Endothelial cell of umbilical vein (primary cell): ENCODE measurements around the gene HAUS7. TPM values are rescaled to one million over a fixed set of nuclear protein-coding genes. Genes with fewer than 3 reads are reported as not detected.

Experiments used
- BruUV-seq: library from RNA; stranded (reverse); fragments of 400-500 nt; replicated peaks from 2 replicates; lab custom pipeline; 2021; lab: Mats Ljungman, UMichigan
- CTCF ChIA-PET: fragments of 300-600, 350-600 bp; sonication (Branson Sonifier 250); formaldehyde crosslinking; loops from one replicate; lab custom pipeline; 2021; ENCODE audit warnings: antibody characterized with exemption, inconsistent platforms; lab: Charles Lee
- POLR2A ChIA-PET: fragments of 300-600, 350-600 bp; sonication (Branson Sonifier 250); formaldehyde crosslinking; loops from one replicate; lab custom pipeline; 2021; ENCODE audit warnings: antibody characterized with exemption, inconsistent platforms; lab: Charles Lee
- DNase-seq: peaks from one replicate; pipeline ENCODE4 v3.0.0-alpha.2; 2011; ENCODE audit warnings: low read depth, low spot score
- FAIRE-seq: peaks from 2 replicates; lab custom pipeline; 2011; peaks lifted over from hg19 to GRCh38; lab: Jason Lieb, UNC
- H2AFZ ChIP-seq: 2 replicates; pipeline ENCODE4 v1.6.0; 2012; ENCODE audit warnings: low read depth, low read length, control low read depth, inconsistent platforms
- H3K27ac ChIP-seq: 2 replicates; pipeline ENCODE4 v1.5.1; 2011; ENCODE audit warnings: low read depth, mild to moderate bottlenecking, control low read depth, low read length, moderate library complexity; ENCODE audit not compliant: insufficient read depth
- H3K27me3 ChIP-seq, 2 experiments: 2 replicates each; pipeline versions ENCODE4 v1.6.0 to v1.6.1; 2011; ENCODE audit warnings: low read length in 2 of 2, mixed read lengths in 1 of 2; ENCODE audit not compliant: control insufficient read depth in 2 of 2, insufficient read depth in 2 of 2
- H3K36me3 ChIP-seq, 2 experiments: 2 replicates in 1 of 2; 3 replicates in 1 of 2; pipeline ENCODE4 v1.5.1; 2011; ENCODE audit warnings: low read length in 2 of 2, mild to moderate bottlenecking in 1 of 2, moderate library complexity in 1 of 2; ENCODE audit not compliant: control insufficient read depth in 2 of 2, insufficient read depth in 2 of 2; ENCODE audit errors: extremely low read depth in 1 of 2
- H3K4me1 ChIP-seq: 3 replicates; pipeline ENCODE4 v1.5.1; 2011; ENCODE audit warnings: mild to moderate bottlenecking, low read length; ENCODE audit not compliant: control insufficient read depth, insufficient read depth; ENCODE audit errors: extremely low read depth
- H3K4me2 ChIP-seq: 2 replicates; pipeline ENCODE4 v1.6.1; 2011; ENCODE audit warnings: low read length, control low read depth, mixed read lengths; ENCODE audit not compliant: insufficient read depth
- H3K4me3 ChIP-seq, 3 experiments: fragments of 200-600 bp in 1 of 3; sonication (generic), shearing (Covaris generic) in 1 of 3; replicated peaks in 1 of 3; 2 replicates each; pipeline ENCODE4 v1.5.1; 2011 to 2016; ENCODE audit warnings: control low read depth in 3 of 3, low read length in 3 of 3, mild to moderate bottlenecking in 2 of 3, inconsistent platforms in 1 of 3, low read depth in 1 of 3, moderate library complexity in 1 of 3; ENCODE audit not compliant: insufficient read depth in 1 of 3
- H3K79me2 ChIP-seq: 2 replicates; pipeline ENCODE4 v1.6.0; 2012; ENCODE audit warnings: low read length, inconsistent platforms; ENCODE audit not compliant: control insufficient read depth, insufficient read depth
- H3K9ac ChIP-seq: replicated peaks from 2 replicates; pipeline ENCODE3; 2011; ENCODE audit warnings: low read length, control low read depth; ENCODE audit not compliant: insufficient read depth; ENCODE audit errors: extremely low read depth
- H3K9me1 ChIP-seq: replicated peaks from 3 replicates; pipeline ENCODE4 v1.6.0; 2011; ENCODE audit warnings: mild to moderate bottlenecking, low read length; ENCODE audit not compliant: control insufficient read depth, insufficient read depth; ENCODE audit errors: extremely low read depth
- H3K9me3 ChIP-seq: replicated peaks from 2 replicates; pipeline ENCODE4 v1.5.1; 2012; ENCODE audit warnings: low read length, inconsistent platforms; ENCODE audit not compliant: control insufficient read depth, insufficient read depth
- H4K20me1 ChIP-seq: replicated peaks from 2 replicates; pipeline ENCODE3; 2011; ENCODE audit warnings: mild to moderate bottlenecking, low read length; ENCODE audit not compliant: control insufficient read depth, insufficient read depth; ENCODE audit errors: extremely low read depth
- CTCF ChIP-seq, 2 donors: IDR thresholded peaks; 1 replicate in 1 of 2; 2 replicates in 1 of 2; pipeline ENCODE4 v1.5.1; 2011; ENCODE audit warnings: low read length in 2 of 2, mild to moderate bottlenecking in 2 of 2, moderate library complexity in 2 of 2, control low read depth in 1 of 2, inconsistent platforms in 1 of 2, low read depth in 1 of 2; ENCODE audit not compliant: insufficient read depth in 1 of 2; ENCODE audit errors: extremely low read depth in 1 of 2
- EZH2 ChIP-seq: IDR thresholded peaks from 2 replicates; pipeline ENCODE4 v1.6.1; 2012; ENCODE audit warnings: borderline replicate concordance, low read depth, mild to moderate bottlenecking, moderate library complexity, low read length, inconsistent platforms; ENCODE audit not compliant: severe bottlenecking
- FOS ChIP-seq: IDR thresholded peaks from 2 replicates; pipeline ENCODE4 v1.6.1; 2011; ENCODE audit warnings: mild to moderate bottlenecking, low read length, moderate library complexity, borderline replicate concordance; ENCODE audit not compliant: insufficient read depth
- GATA2 ChIP-seq: IDR thresholded peaks from 2 replicates; pipeline ENCODE4 v1.7.0; 2011; ENCODE audit warnings: low read depth, mild to moderate bottlenecking, moderate library complexity, mixed read lengths, low read length; ENCODE audit not compliant: insufficient read length, insufficient read depth
- JUN ChIP-seq: IDR thresholded peaks from 2 replicates; pipeline ENCODE4 v1.6.1; 2011; ENCODE audit warnings: borderline replicate concordance, low read depth; ENCODE audit not compliant: insufficient read length, insufficient read depth
- MAX ChIP-seq: IDR thresholded peaks from 2 replicates; pipeline ENCODE4 v1.6.1; 2011; ENCODE audit not compliant: insufficient read depth, insufficient read length
- MYC ChIP-seq: IDR thresholded peaks from one replicate; pipeline ENCODE4 v1.6.1; 2011; ENCODE audit warnings: mild to moderate bottlenecking, low read depth, low read length
- POLR2A ChIP-seq: IDR thresholded peaks from 2 replicates; pipeline ENCODE4 v1.6.1; 2012; ENCODE audit warnings: low read depth, mild to moderate bottlenecking, control low read depth, low read length
- POLR2AphosphoS5 ChIP-seq: IDR thresholded peaks from 2 replicates; pipeline ENCODE4 v1.6.1; 2012; ENCODE audit warnings: low read depth, mild to moderate bottlenecking, control low read depth, low read length, moderate library complexity; ENCODE audit not compliant: insufficient read depth
- dilution Hi-C: fragments of 300-500 bp; cut with MboI; formaldehyde crosslinking; loops from one replicate; pipeline ENCODE4 v1.15.0; 2019; ENCODE audit warnings: low sequenced_read_pairs; ENCODE audit not compliant: extremely low pct_ligation_motif_present
- intact Hi-C: fragments of 100-400 bp; cut with micrococcal nuclease; formaldehyde crosslinking; loops from one replicate; pipeline ENCODE4 v1.10.0; 2022
- polyA plus RNA-seq, 4 experiments: library from polyadenylated mRNA; depleted of rRNA in 3 of 4; stranded (reverse) in 3 of 4; unstranded in 1 of 4; fragments of >200 nt; gene quantifications; 2 replicates each; pipeline versions ENCODE4 v1.2.1 to v1.2.3, GENCODE V29; 2011 to 2012; ENCODE audit warnings: missing spikeins in 1 of 4
- total RNA-seq: library from RNA; stranded (reverse); gene quantifications from 2 replicates; pipeline ENCODE4 v1.2.3, GENCODE V29; 2021

The HAUS7 gene
- total and polyA plus RNA-seq, 2 donors (not counting 3 experiments of a cell fraction or from before 2014, with no cell fraction given): 31.0 to 46.4 TPM

GRCh38 chrX:153414856-153415510 lies 55.4 kb downstream of the HAUS7 start:
- no peak overlapping the region for H3K4me3 ChIP-seq
- no peaks in the 10 kb centered on the region for H3K9me1 ChIP-seq
- no peaks in the 10 kb centered on the region for H3K9me3 ChIP-seq
- intact Hi-C loops: no loop called here
- no peak overlapping the region for H3K9ac ChIP-seq
- TF ChIP-seq POLR2AphosphoS5: no peak
- no peak overlapping the region for H3K4me2 ChIP-seq
- BruUV-seq: no TSS peak
- ChIA-PET POLR2A (no interaction called here), CTCF (no interaction called here)
- H3K79me2 ChIP-seq: no peaks in the 10 kb centered on the region
- DNase-seq (no peak), FAIRE-seq (no peak)
- H3K36me3 ChIP-seq: no peaks in the 10 kb centered on the region
- H3K27ac ChIP-seq: no peak overlapping the region
- no peaks in the 10 kb centered on the region for H4K20me1 ChIP-seq
- peaks cover 6% of the 10 kb centered on the region for H3K4me1 ChIP-seq
- H2AFZ ChIP-seq: no peak overlapping the region
- no peaks in the 10 kb centered on the region for H3K27me3 ChIP-seq
- dilution Hi-C loops: no loop called here

GRCh38 chrX:153413731-153414130 lies 56.6 kb downstream of the HAUS7 start:
- no peaks in the 10 kb centered on the region for H4K20me1 ChIP-seq
- no peak for TF ChIP-seq MYC
- TF ChIP-seq MAX: no peak
- TF ChIP-seq EZH2: no peak
- no peak for TF ChIP-seq FOS
- no peak for TF ChIP-seq GATA2
- no peak for TF ChIP-seq CTCF (IDR thresholded peaks at IDR 0.05; ENCODE audit: extremely low read depth in 1 of 2, insufficient read depth in 1 of 2, low read depth in 1 of 2, low read length in 2 of 2)
- no peak for TF ChIP-seq JUN
- no peak for TF ChIP-seq POLR2AphosphoS5
- TF ChIP-seq POLR2A: no peak
- H3K9me1 ChIP-seq: no peaks in the 10 kb centered on the region
- no peak overlapping the region for H2AFZ ChIP-seq
- no TSS peak for BruUV-seq
- H3K4me2 ChIP-seq: no peak overlapping the region
- peaks cover 6% of the 10 kb centered on the region for H3K4me1 ChIP-seq
- dilution Hi-C loops (no loop called here), intact Hi-C loops (no loop called here)
- H3K9me3 ChIP-seq: no peaks in the 10 kb centered on the region
- no peaks in the 10 kb centered on the region for H3K36me3 ChIP-seq
- FAIRE-seq: no peak
- no peaks in the 10 kb centered on the region for H3K79me2 ChIP-seq
- H3K4me3 ChIP-seq: no peak overlapping the region
- DNase-seq: no peak
- no peak overlapping the region for H3K27ac ChIP-seq
- CTCF ChIA-PET: interaction anchor here (1.4 kb wide), 1 partner anchor 472 kb away, joined by 3 read pairs; no protein-coding TSS in a partner anchor
- POLR2A ChIA-PET: no interaction called here
- no peaks in the 10 kb centered on the region for H3K27me3 ChIP-seq
- H3K9ac ChIP-seq: no peak overlapping the region
